Measurements from ENCODE around the gene EARS2. TPM values are rescaled to one million over a fixed set of nuclear protein-coding genes. Genes with fewer than 3 reads are reported as not detected.

EARS2 gene
- total and polyA plus RNA-seq, 10 of the 15 experiments (the other 5 are each of a cell fraction or from before 2014, with no cell fraction given) = 12.9 to 65.9 (median 33.5) TPM

DNA sequence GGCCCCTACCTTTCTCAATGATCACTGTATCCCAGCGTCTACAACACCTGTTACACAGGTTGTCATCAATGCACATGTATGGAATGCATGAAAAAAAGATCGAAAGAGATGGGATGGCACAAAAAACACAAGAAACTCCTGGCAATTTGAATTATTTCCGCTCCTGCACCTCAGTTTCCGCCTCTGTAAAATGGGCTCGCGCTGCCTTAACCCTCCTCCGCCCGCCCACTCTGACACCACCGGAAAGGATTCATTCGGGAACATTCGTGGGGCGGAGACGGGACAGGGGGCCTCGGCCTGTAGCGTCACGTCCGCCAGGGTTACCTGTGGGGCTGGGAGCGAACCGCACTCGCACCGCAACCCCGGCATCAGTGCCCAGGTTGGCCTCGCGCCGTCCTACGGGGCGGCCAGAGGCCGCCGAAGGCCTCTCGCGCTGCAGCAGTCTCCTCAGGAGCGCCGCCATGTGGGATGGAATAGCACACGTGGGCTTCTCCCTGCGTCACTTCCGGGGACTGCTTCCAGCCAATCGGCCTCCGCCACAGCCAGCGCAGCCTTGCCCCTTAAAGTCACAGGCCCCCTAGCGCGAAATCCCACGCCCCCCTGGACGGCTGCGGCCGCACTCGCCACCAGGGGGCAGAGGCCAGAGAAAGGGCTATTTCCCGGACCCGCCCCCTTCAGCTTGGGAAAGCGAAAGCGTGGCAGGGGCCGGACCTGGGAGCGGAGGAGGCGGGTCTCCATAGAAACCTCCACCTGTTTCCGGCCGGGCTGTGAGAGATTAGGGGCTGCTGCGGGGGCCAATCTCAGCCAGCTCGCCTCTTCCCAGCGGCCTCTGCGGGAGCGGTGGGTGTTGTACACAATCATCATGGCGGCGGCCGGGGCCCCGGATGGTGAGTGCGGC, at the start of gene EARS2, which contains the start of gene UBFD1 (continued):
- TF ChIP-seq, protein P1, sequence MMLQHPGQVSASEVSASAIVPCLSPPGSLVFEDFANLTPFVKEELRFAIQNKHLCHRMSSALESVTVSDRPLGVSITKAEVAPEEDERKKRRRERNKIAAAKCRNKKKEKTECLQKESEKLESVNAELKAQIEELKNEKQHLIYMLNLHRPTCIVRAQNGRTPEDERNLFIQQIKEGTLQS (IDR thresholded peaks at IDR 0.05; ENCODE audit: borderline replicate concordance, extremely low read depth, low read depth, low read length) = 0 out of 2 replicates have a peak, but pooled peaks have one; percentile 45
- TF ChIP-seq CBFB (IDR thresholded peaks at IDR 0.05; ENCODE audit: low read depth) = no peak
- TF ChIP-seq, protein P2, sequence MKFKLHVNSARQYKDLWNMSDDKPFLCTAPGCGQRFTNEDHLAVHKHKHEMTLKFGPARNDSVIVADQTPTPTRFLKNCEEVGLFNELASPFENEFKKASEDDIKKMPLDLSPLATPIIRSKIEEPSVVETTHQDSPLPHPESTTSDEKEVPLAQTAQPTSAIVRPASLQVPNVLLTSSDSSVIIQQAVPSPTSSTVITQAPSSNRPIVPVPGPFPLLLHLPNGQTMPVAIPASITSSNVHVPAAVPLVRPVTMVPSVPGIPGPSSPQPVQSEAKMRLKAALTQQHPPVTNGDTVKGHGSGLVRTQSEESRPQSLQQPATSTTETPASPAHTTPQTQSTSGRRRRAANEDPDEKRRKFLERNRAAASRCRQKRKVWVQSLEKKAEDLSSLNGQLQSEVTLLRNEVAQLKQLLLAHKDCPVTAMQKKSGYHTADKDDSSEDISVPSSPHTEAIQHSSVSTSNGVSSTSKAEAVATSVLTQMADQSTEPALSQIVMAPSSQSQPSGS (IDR thresholded peaks at IDR 0.05; ENCODE audit: low read length) = no peak
- no peak for TF ChIP-seq SREBF1 (IDR thresholded peaks at IDR 0.05; ENCODE audit: low read length)
- TF ChIP-seq ZNF207 (IDR thresholded peaks at IDR 0.05; ENCODE audit: borderline replicate concordance) = peak; percentile 84; the same call in 1 of the 2 replicates
- no peak for TF ChIP-seq RBBP5 (conservative IDR thresholded peaks at IDR 0.05)
- TF ChIP-seq POLR2A (IDR thresholded peaks at IDR 0.05; ENCODE audit: low read depth, low read length) = peak; percentile 91
- no peak for TF ChIP-seq ZZZ3 (IDR thresholded peaks at IDR 0.05; ENCODE audit: control insufficient read depth, insufficient read length, low read depth)
- TF ChIP-seq RELA (IDR thresholded peaks at IDR 0.05; ENCODE audit: borderline replicate concordance, partially characterized antibody) = no peak
- TF ChIP-seq ASH2L (IDR thresholded peaks at IDR 0.05; ENCODE audit: borderline replicate concordance, low read depth) = no peak
- TF ChIP-seq, protein P3, sequence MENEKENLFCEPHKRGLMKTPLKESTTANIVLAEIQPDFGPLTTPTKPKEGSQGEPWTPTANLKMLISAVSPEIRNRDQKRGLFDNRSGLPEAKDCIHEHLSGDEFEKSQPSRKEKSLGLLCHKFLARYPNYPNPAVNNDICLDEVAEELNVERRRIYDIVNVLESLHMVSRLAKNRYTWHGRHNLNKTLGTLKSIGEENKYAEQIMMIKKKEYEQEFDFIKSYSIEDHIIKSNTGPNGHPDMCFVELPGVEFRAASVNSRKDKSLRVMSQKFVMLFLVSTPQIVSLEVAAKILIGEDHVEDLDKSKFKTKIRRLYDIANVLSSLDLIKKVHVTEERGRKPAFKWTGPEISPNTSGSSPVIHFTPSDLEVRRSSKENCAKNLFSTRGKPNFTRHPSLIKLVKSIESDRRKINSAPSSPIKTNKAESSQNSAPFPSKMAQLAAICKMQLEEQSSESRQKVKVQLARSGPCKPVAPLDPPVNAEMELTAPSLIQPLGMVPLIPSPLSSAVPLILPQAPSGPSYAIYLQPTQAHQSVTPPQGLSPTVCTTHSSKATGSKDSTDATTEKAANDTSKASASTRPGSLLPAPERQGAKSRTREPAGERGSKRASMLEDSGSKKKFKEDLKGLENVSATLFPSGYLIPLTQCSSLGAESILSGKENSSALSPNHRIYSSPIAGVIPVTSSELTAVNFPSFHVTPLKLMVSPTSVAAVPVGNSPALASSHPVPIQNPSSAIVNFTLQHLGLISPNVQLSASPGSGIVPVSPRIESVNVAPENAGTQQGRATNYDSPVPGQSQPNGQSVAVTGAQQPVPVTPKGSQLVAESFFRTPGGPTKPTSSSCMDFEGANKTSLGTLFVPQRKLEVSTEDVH (IDR thresholded peaks at IDR 0.05; ENCODE audit: low read depth, partially characterized antibody) = no peak
- TF ChIP-seq PAX8 (IDR thresholded peaks at IDR 0.05) = no peak
- 0 out of 2 replicates have a peak, but pooled peaks have one; percentile 13 for TF ChIP-seq TCF3 (IDR thresholded peaks at IDR 0.05; ENCODE audit: borderline replicate concordance, insufficient read depth, low read depth, low read length)
- TF ChIP-seq ZNF217 (IDR thresholded peaks at IDR 0.05) = peak; percentile 93
- TF ChIP-seq, protein P4, sequence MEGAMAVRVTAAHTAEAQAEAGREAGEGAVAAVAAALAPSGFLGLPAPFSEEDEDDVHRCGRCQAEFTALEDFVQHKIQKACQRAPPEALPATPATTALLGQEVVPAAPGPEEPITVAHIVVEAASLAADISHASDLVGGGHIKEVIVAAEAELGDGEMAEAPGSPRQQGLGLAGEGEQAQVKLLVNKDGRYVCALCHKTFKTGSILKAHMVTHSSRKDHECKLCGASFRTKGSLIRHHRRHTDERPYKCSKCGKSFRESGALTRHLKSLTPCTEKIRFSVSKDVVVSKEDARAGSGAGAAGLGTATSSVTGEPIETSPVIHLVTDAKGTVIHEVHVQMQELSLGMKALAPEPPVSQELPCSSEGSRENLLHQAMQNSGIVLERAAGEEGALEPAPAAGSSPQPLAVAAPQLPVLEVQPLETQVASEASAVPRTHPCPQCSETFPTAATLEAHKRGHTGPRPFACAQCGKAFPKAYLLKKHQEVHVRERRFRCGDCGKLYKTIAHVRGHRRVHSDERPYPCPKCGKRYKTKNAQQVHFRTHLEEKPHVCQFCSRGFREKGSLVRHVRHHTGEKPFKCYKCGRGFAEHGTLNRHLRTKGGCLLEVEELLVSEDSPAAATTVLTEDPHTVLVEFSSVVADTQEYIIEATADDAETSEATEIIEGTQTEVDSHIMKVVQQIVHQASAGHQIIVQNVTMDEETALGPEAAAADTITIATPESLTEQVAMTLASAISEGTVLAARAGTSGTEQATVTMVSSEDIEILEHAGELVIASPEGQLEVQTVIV (IDR thresholded peaks at IDR 0.05; ENCODE audit: borderline replicate concordance, partially characterized antibody) = peak; percentile 62
- TF ChIP-seq TCF12 (IDR thresholded peaks at IDR 0.05; ENCODE audit: low read depth, low read length) = peak; percentile 73
- TF ChIP-seq, protein P5, sequence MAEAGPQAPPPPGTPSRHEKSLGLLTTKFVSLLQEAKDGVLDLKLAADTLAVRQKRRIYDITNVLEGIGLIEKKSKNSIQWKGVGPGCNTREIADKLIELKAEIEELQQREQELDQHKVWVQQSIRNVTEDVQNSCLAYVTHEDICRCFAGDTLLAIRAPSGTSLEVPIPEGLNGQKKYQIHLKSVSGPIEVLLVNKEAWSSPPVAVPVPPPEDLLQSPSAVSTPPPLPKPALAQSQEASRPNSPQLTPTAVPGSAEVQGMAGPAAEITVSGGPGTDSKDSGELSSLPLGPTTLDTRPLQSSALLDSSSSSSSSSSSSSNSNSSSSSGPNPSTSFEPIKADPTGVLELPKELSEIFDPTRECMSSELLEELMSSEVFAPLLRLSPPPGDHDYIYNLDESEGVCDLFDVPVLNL (IDR thresholded peaks at IDR 0.05; ENCODE audit: low read depth, low read length) = no peak
- TF ChIP-seq MXI1 (IDR thresholded peaks at IDR 0.05; ENCODE audit: low read depth, low read length) = peak; percentile 99
- TF ChIP-seq, protein P6, sequence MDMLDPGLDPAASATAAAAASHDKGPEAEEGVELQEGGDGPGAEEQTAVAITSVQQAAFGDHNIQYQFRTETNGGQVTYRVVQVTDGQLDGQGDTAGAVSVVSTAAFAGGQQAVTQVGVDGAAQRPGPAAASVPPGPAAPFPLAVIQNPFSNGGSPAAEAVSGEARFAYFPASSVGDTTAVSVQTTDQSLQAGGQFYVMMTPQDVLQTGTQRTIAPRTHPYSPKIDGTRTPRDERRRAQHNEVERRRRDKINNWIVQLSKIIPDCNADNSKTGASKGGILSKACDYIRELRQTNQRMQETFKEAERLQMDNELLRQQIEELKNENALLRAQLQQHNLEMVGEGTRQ (IDR thresholded peaks at IDR 0.05; ENCODE audit: borderline replicate concordance, low read depth, low read length) = peak; percentile 89
- no peak for TF ChIP-seq SPI1 (IDR thresholded peaks at IDR 0.05; ENCODE audit: borderline replicate concordance, insufficient read depth, low read depth, low read length)
- TF ChIP-seq NBN (IDR thresholded peaks at IDR 0.05) = peak; percentile 84

Measured in GM12878 (cell line).